NCI-H82 (cell line): ENCODE measurements around the gene ZNF84.

Experiments used
- DNase-seq: peaks from one replicate; lab custom pipeline; 2025; lab: John Stamatoyannopoulos, UW

ZNF84 gene

DNA sequence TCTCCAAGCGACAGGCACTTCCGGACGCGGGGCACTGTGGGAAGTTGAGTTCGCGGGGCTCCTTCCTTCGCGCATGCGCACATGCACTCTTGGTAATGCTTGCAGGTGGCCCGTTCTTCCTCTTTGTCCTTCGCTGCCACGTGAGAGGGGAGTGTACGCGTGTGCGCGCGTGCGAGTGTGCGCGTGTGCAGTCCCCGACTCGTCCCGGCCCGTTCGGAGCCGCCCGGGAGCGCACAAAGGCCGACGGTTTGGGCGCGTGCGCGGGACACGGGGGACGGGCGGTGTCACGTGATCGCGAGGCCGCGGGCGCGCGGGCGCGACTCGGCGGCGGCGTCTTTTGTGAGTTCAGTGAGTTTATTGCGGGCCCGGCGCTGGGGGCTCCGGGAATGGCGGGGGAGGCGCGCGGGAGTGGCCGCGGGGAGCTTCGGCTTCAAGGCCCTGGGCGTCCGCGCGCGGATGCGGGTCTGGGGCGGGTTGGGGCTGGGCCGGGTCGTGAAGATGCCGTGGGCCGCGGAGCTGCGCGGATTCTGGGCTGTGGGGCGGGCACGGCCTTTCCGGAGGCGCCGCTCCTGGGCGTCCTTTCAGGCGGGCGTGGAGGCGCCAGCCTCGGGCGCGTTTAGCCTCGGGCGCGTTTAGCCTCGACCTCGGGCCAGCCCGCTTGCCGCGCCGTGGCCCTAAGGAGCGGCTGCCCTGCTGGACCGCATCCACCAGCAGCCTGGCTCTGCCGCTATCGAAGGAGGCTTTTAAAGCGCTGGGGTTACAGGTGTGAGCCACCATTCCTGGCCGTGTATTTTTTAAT, at the start of gene ZNF84:
TSS of gene ZNF84 (plus strand) at position 303 of the 799 bp plus-strand sequence. CDS start 3,959 bp downstream, outside the sequence.
- peak; percentile 98 for DNase-seq

DNA sequence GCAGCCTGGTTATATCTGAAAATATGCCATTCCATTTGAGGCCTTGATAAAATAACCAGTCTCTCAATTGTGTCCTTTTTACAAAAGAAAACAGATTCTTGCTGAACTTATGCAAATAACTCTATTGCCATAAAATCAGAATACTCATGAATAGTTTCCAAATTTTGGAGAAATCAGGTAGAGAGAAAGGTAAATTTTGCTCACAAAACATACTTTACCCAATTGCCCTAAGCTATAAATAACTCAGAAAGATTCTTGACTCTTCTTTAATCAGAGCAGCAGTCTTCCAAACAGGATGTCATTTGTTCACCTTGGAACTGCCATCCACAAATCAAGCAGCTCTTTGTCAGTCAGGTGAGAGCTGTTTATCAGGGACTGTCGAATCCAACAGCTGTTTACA, 38.6 kb upstream of the ZNF84 start:
- no peak for DNase-seq

DNA sequence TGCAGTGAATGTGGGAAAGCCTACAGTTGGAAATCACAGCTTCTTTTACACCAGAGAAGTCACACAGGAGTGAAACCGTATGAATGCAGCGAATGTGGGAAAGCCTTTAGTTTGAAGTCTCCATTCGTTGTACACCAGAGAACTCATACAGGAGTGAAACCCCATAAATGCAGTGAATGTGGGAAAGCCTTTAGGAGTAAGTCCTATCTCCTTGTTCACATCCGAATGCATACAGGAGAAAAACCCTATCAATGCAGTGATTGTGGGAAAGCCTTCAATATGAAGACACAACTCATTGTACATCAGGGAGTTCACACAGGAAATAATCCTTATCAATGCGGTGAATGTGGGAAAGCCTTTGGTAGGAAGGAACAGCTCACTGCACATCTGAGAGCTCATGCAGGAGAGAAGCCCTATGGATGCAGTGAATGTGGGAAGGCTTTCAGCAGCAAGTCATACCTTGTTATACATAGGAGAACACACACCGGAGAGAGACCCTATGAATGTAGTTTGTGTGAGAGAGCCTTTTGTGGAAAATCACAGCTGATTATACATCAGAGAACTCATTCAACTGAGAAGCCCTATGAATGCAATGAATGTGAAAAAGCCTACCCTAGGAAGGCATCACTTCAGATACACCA, 26.5 kb upstream of the ZNF84 start:
- DNase-seq, result no peak

GRCh38 chr12:133023566-133023965, 13.7 kb upstream of the ZNF84 start:
- DNase-seq, result no peak

GRCh38 chr12:133026996-133027395, 10.3 kb upstream of the ZNF84 start:
- DNase-seq, result no peak

GRCh38 chr12:133038118-133038709, 905 bp downstream of the ZNF84 start:
- DNase-seq, result peak; percentile 21

DNA sequence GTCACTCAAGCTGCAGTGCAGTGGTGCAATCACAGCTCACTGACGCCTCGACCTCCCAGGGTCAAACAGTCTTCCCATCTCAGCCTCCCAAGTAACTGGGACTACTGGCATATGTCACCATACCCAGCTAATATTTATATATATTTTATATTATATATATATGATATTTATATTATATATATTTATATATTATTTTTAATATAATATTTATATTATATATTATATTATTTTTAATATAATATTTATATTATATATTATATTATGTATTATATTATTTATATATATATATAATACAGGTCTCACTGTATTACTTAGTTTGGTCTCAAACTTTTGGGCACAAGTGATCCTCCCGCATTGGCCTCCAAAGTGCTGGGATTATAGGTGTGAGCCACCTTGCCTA, 9.4 kb downstream of the ZNF84 start:
- DNase-seq, result no peak

DNA sequence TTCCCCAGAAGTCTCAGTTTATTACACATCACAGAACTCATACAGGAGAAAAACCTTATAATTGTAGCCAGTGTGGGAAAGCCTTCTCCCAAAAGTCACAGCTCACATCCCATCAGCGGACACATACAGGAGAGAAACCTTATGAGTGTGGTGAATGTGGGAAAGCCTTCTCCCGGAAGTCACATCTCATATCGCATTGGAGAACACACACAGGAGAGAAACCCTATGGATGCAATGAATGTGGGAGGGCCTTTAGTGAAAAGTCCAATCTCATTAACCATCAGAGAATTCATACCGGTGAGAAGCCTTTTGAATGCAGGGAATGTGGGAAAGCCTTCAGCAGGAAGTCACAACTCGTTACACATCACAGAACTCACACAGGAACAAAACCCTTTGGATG, 20.1 kb downstream of the ZNF84 start:
- DNase-seq, result no peak

GRCh38 chr12:133058203-133059113, 21.1 kb downstream of the ZNF84 start:
- no peak for DNase-seq

- no peak for DNase-seq
These were observed 24.6 kb downstream of the ZNF84 start for GRCh38 chr12:133061954-133062353.

- no peak for DNase-seq
These were observed 26.2 kb downstream of the ZNF84 start for GRCh38 chr12:133063556-133063955.

GRCh38 chr12:133073836-133074235, 36.5 kb downstream of the ZNF84 start:
- no peak for DNase-seq

DNA sequence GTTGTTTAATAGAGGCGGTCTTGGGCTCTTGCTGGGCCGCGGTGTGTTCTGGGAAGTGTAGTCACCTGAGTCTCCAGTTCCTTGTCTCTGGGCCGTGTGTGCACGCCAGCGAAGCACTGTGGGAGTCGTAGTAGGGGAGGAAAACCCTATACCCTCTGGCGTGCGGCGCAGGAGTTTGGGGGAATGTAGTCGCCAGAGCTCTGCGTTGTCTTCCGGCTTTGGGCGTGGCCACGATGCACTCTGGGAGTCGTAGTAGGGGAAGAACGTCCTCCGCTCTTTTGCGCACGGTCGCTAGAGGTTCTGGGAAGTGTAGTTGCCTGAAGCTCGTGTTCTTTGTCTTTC, 42.7 kb downstream of the ZNF84 start:
- peak; percentile 100 for DNase-seq

DNA sequence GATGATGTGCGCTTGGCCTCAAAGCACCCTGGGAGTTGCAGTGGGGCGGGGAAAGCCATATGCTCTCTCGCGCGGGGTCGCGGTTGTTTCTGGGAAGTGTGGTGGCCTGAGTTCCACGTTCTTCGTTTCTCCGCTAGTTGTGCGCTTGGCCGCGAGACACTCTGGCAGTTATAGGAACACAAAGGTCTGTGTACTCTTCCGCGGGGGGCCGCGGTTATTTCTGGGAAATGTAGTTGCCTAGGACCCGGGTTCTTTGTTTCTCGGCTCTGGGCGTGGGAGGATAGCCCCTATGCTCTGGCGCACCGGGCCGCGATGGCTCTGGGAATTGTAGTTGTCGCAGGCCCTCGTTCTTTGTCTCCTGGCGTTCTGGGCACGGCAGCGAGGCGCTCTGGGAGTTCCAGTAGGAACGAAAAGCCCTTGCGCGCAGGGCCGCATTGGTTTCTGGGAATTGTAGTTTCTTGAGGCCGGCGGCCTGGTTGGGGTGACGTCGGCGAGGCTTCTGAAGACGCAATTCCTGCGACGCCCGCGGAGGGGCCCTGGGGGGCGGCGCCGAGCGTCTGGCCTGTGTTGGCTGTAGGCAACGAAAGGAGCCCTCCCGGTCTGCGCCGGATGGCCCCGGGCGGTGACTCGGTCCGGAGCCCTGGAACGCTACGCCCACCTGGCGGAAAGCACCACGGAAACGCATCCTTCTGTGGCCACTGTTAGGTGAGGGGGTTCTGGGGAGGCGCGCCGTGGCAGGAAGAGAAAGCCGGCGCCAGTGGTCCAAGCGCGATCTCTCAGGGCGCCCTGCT, 43.3 kb downstream of the ZNF84 start, which contains the start of gene ZNF140:
TSS of gene ZNF140 (plus strand) at position 556 of the 791 bp plus-strand sequence. CDS start 398 bp downstream, outside the sequence.
- peak; percentile 99 for DNase-seq

GRCh38 chr12:133081159-133081780, 44.0 kb downstream of the ZNF84 start:
- DNase-seq, result peak; percentile 37

DNA sequence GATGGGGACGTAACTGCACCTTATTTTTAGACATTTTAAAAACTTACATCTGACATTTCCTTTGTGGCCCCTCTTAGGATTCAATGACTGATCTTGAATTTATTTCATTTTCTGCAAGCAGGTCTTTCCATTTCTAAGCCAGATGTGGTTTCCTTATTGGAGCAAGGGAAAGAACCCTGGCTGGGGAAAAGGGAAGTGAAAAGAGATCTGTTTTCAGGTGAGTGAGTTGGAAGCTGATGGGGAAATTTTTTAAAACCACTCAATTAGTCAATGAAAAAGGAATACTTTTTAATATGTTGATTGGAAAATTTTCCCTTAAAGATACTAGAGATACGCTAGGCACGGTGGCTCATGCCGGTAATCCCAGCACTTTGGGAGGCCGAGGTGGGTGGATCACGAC, 46.0 kb downstream of the ZNF84 start:
- no peak for DNase-seq

- no peak for DNase-seq
These were observed 68.3 kb downstream of the ZNF84 start for GRCh38 chr12:133105620-133106019.

- DNase-seq, result peak; percentile 22
These were observed 68.9 kb downstream of the ZNF84 start for GRCh38 chr12:133106253-133106652.

- DNase-seq, result no peak
These were observed 69.8 kb downstream of the ZNF84 start for GRCh38 chr12:133107121-133107520.

DNA sequence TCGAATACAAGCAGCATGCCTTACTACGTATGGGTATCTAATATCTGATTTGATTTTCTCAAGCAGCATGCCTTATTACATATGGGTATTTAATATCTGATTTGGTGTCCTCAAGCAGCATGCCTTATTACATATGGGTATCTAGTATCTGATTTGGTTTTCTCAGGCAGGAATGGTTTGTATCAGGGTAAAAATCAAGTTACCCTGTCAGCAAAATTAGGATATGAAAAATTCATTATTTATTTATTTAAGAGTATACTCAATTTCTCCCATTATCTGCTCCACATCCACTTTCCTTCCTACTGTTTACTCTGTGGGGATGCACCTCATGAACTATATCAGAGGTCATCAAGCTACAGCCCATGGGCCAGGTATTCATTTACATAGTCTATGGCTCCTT, 70.8 kb downstream of the ZNF84 start:
- no peak for DNase-seq
